ENCODE measurements around the gene UBALD2.

The UBALD2 gene

GRCh38 chr17:76239538-76240274 is 25.4 kb upstream of the UBALD2 start:
- Histone ChIP-seq H3K27ac (ENCODE audit: low read length) (no peak overlapping the region), H2AFZ (ENCODE audit: low read length) (no peak overlapping the region), H3K9ac (ENCODE audit: low read length) (no peak overlapping the region), H3K9me3 (replicated peaks; ENCODE audit: insufficient read depth, low read length) (no peaks in the 10 kb centered on the region), H3K4me1 (ENCODE audit: low read length) (peaks cover 4% of the 10 kb centered on the region; the same call in 1 of the 2 replicates), H4K20me1 (ENCODE audit: insufficient read depth, low read length) (no peaks in the 10 kb centered on the region), H3K4me3 (ENCODE audit: low read length) (no peak overlapping the region), H3K4me2 (ENCODE audit: low read depth, low read length) (peak overlapping the region; percentile 47; the same call in 1 of the 2 replicates), H3F3A (ENCODE audit: insufficient read depth, low read length) (no peaks in the 10 kb centered on the region), H3K9me2 (replicated peaks; ENCODE audit: insufficient read depth, low read length) (no peaks in the 10 kb centered on the region), H3K36me3 (replicated peaks; ENCODE audit: insufficient read depth, low read length) (no peaks in the 10 kb centered on the region), H3K79me2 (ENCODE audit: low read length) (no peaks in the 10 kb centered on the region), H3K27me3 (replicated peaks; ENCODE audit: insufficient read depth, low read length) (0 out of 2 replicates have a peak, but pooled peaks cover 4% of the 10 kb centered on the region)
- no peak for DNase-seq
- TF ChIP-seq CTCF (IDR thresholded peaks at IDR 0.05; ENCODE audit: low read length) = no peak
- no peak for TF ChIP-seq EZH2phosphoT487 (IDR thresholded peaks at IDR 0.05; ENCODE audit: low read length)
- no peak for TF ChIP-seq EZH2 (optimal IDR thresholded peaks at IDR 0.05; ENCODE audit: low read depth, low read length)

GRCh38 chr17:76240461-76241203 is 24.5 kb upstream of the UBALD2 start, which contains the start of gene RNF157:
RNF157 (minus strand) TSS chr17:76240493; CDS start chr17:76240240, 253 bp downstream.
- Histone ChIP-seq H3K4me2 (ENCODE audit: low read depth, low read length) (peak within 1 kb of the TSS; percentile 99), H2AFZ (ENCODE audit: low read length) (peak within 1 kb of the TSS; percentile 84), H3K9me3 (replicated peaks; ENCODE audit: insufficient read depth, low read length) (no peaks in the 10 kb centered on the region), H3K79me2 (ENCODE audit: low read length) (no peaks in the 10 kb centered on the region), H3K4me1 (ENCODE audit: low read length) (peaks cover 7% of the 10 kb centered on the region), H3K9ac (ENCODE audit: low read length) (peak within 1 kb of the TSS; percentile 41; the same call in 1 of the 2 replicates), H4K20me1 (ENCODE audit: insufficient read depth, low read length) (no peaks in the 10 kb centered on the region), H3K9me2 (replicated peaks; ENCODE audit: insufficient read depth, low read length) (no peaks in the 10 kb centered on the region), H3F3A (ENCODE audit: insufficient read depth, low read length) (peaks cover 4% of the 10 kb centered on the region), H3K27ac (ENCODE audit: low read length) (no peak within 1 kb of the TSS), H3K36me3 (replicated peaks; ENCODE audit: insufficient read depth, low read length) (no peaks in the 10 kb centered on the region), H3K4me3 (ENCODE audit: low read length) (peak within 1 kb of the TSS; percentile 73), H3K27me3 (replicated peaks; ENCODE audit: insufficient read depth, low read length) (0 out of 2 replicates have a peak, but pooled peaks cover 4% of the 10 kb centered on the region)
- TF ChIP-seq EZH2 (optimal IDR thresholded peaks at IDR 0.05; ENCODE audit: low read depth, low read length) (no peak), CTCF (IDR thresholded peaks at IDR 0.05; ENCODE audit: low read length) (no peak), EZH2phosphoT487 (IDR thresholded peaks at IDR 0.05; ENCODE audit: low read length) (no peak)
- DNase-seq = peak; percentile 60

GRCh38 chr17:76241204-76241538 is 24.0 kb upstream of the UBALD2 start:
- no peak for DNase-seq
- Histone ChIP-seq H3K4me2 (ENCODE audit: low read depth, low read length) (peak overlapping the region; percentile 99), H2AFZ (ENCODE audit: low read length) (peak overlapping the region; percentile 84), H3K9me3 (replicated peaks; ENCODE audit: insufficient read depth, low read length) (no peaks in the 10 kb centered on the region), H3K79me2 (ENCODE audit: low read length) (no peaks in the 10 kb centered on the region), H3K4me1 (ENCODE audit: low read length) (peaks cover 12% of the 10 kb centered on the region), H3K9ac (ENCODE audit: low read length) (peak overlapping the region; percentile 41; the same call in 1 of the 2 replicates), H3K4me3 (ENCODE audit: low read length) (peak overlapping the region; percentile 73), H3K36me3 (replicated peaks; ENCODE audit: insufficient read depth, low read length) (no peaks in the 10 kb centered on the region), H3F3A (ENCODE audit: insufficient read depth, low read length) (peaks cover 9% of the 10 kb centered on the region), H3K27ac (ENCODE audit: low read length) (no peak overlapping the region), H3K9me2 (replicated peaks; ENCODE audit: insufficient read depth, low read length) (no peaks in the 10 kb centered on the region), H4K20me1 (ENCODE audit: insufficient read depth, low read length) (no peaks in the 10 kb centered on the region), H3K27me3 (replicated peaks; ENCODE audit: insufficient read depth, low read length) (0 out of 2 replicates have a peak, but pooled peaks cover 4% of the 10 kb centered on the region)
- TF ChIP-seq EZH2 (optimal IDR thresholded peaks at IDR 0.05; ENCODE audit: low read depth, low read length) (no peak), EZH2phosphoT487 (IDR thresholded peaks at IDR 0.05; ENCODE audit: low read length) (no peak), CTCF (IDR thresholded peaks at IDR 0.05; ENCODE audit: low read length) (no peak)
